CD8-positive, alpha-beta memory T cell (primary cell): ENCODE measurements around the gene SH2B2. TPM values are rescaled to one million over a fixed set of nuclear protein-coding genes. Genes with fewer than 3 reads are reported as not detected.
A peak's percentile ranks its signal among the peaks of the same experiment; 100 is the strongest.

ENCODE experiments used
- CTCF ChIA-PET: fragments of 350-600 bp; sonication (Branson Sonifier 250); formaldehyde crosslinking; loops from one replicate; lab custom pipeline; 2021; ENCODE audit warnings: antibody characterized with exemption; lab: Charles Lee
- POLR2A ChIA-PET: fragments of 350-600 bp; sonication (Branson Sonifier 250); formaldehyde crosslinking; loops from one replicate; lab custom pipeline; 2021; ENCODE audit warnings: antibody characterized with exemption; lab: Charles Lee
- DNase-seq, 5 donors: peaks; one replicate each; pipeline versions ENCODE4 v3.0.0 to v3.0.0-alpha.2; 2020 to 2022; ENCODE audit warnings: mixed read lengths in 1 of 5
- H3K27ac ChIP-seq: one replicate; pipeline ENCODE4 v1.7.0; 2013; ENCODE audit warnings: low read depth, mild to moderate bottlenecking, low read length, moderate library complexity
- H3K27me3 ChIP-seq: 2 replicates; pipeline ENCODE4 v1.7.0; 2013; ENCODE audit warnings: low read length, mild to moderate bottlenecking; ENCODE audit not compliant: insufficient read depth, poor library complexity, severe bottlenecking
- H3K36me3 ChIP-seq: 2 replicates; pipeline ENCODE4 v1.7.0; 2013; ENCODE audit warnings: mild to moderate bottlenecking, low read length, moderate library complexity; ENCODE audit not compliant: insufficient read depth
- H3K4me1 ChIP-seq: 2 replicates; pipeline ENCODE4 v1.7.0; 2013; ENCODE audit warnings: mild to moderate bottlenecking, low read length, moderate library complexity; ENCODE audit not compliant: insufficient read depth
- H3K4me3 ChIP-seq: 2 replicates; pipeline ENCODE4 v1.7.0; 2013; ENCODE audit warnings: mild to moderate bottlenecking, low read length
- H3K9me3 ChIP-seq: 2 replicates; pipeline ENCODE4 v1.7.0; 2013; ENCODE audit warnings: mild to moderate bottlenecking, low read length
- H3K27ac Mint-ChIP-seq, 8 donors: one replicate each; pipeline ENCODE4 v1.8.0; 2020 to 2021; ENCODE audit warnings: mixed read lengths in 8 of 8, mild to moderate bottlenecking in 6 of 8, inconsistent platforms in 3 of 8, moderate library complexity in 3 of 8
- H3K27me3 Mint-ChIP-seq, 2 donors: one replicate each; pipeline ENCODE4 v1.8.0; 2020 to 2021; ENCODE audit warnings: mixed read lengths in 2 of 2, mild to moderate bottlenecking in 1 of 2, moderate library complexity in 1 of 2
- H3K36me3 Mint-ChIP-seq, 3 donors: one replicate each; pipeline ENCODE4 v1.8.0; 2020 to 2021; ENCODE audit warnings: mixed read lengths in 3 of 3, inconsistent platforms in 1 of 3, mild to moderate bottlenecking in 1 of 3
- H3K4me1 Mint-ChIP-seq, 3 donors: one replicate each; pipeline ENCODE4 v1.8.0; 2020 to 2021; ENCODE audit warnings: mixed read lengths in 3 of 3, inconsistent platforms in 1 of 3, mild to moderate bottlenecking in 1 of 3
- H3K4me3 Mint-ChIP-seq, 7 donors: one replicate each; pipeline ENCODE4 v1.8.0; 2020 to 2021; ENCODE audit warnings: mixed read lengths in 7 of 7, mild to moderate bottlenecking in 6 of 7, moderate library complexity in 4 of 7, inconsistent platforms in 2 of 7
- H3K9me3 Mint-ChIP-seq, 5 donors: one replicate each; pipeline ENCODE4 v1.8.0; 2020 to 2022; ENCODE audit warnings: mixed read lengths in 5 of 5, mild to moderate bottlenecking in 3 of 5, moderate library complexity in 2 of 5, inconsistent platforms in 1 of 5
- polyA plus RNA-seq: library from polyadenylated mRNA; unstranded; fragments of 300-500 nt; fragmentation: Illumina TruSeq; gene quantifications from one replicate; pipeline ENCODE4 v1.2.3, GENCODE V29; 2021
- total RNA-seq, 2 experiments: library from RNA; stranded (reverse); gene quantifications; one replicate each; pipeline ENCODE4 v1.2.3, GENCODE V29; 2021

SH2B2 gene
- total and polyA plus RNA-seq, 3 experiments from 2014 or later, result 1.5 to 1.8 (median 1.8) TPM

DNA sequence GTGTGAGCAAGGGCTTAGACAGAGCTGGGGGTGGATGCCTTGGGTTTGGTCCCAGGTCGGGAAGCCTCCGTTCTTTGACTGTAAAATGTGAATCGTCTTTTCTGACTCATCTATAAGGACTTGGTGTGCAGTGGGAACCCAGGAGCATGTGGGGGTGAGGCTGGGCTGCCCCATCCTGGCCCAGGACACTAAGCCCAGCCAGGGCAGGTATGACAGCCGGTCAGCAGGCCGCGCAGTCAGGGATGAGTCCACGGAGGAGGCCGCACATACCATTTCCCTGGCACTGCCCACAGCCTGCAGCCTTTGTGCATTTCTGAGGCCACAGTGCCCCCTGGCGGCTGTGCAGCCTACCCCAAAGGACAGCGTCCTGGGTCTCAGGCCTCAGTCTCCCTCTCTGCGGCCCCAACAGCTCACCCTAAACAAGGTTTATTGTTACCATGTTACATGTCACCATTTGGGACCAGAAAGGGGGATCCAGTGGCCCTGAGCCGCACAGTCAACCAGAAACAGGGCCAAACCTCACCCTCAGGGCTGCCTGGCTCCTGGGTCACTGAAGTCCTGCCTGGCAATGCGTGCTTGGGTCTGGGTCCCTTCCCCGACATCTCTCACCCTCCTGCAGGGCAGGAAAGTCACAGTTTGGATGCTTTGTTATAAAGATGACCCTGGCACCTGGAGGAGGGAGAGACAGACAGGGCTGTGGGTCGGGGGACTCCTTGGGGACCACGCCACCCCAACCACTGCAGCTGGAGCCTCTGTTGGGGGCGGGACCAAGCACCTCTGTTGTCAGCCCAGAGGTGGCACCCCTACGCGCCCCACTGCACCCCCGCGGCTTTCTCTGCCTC is 14.4 kb upstream of the SH2B2 start:
- no peaks in the 10 kb centered on the region for H3K9me3 ChIP-seq
- H3K27me3 ChIP-seq, result no peaks in the 10 kb centered on the region
- no peaks in the 10 kb centered on the region for H3K9me3 Mint-ChIP-seq
- H3K4me3 ChIP-seq, result no peak overlapping the region
- H3K27ac ChIP-seq, result no peak overlapping the region
- H3K4me3 Mint-ChIP-seq, result no peak overlapping the region
- H3K36me3 Mint-ChIP-seq, result no peaks in the 10 kb centered on the region
- CTCF ChIA-PET, result interaction anchor here (0.8 to 6.3 kb wide), 11 partner anchors 9 to 735 kb away, joined by 3 to 56 read pairs (median 3); no protein-coding TSS in a partner anchor
- H3K36me3 ChIP-seq, result no peaks in the 10 kb centered on the region
- DNase-seq, result peak; percentile 50 to 77 (median 68)
- POLR2A ChIA-PET, result no interaction called here
- no peaks in the 10 kb centered on the region for H3K27me3 Mint-ChIP-seq
- H3K4me1 ChIP-seq, result no peaks in the 10 kb centered on the region
- H3K27ac Mint-ChIP-seq, result no peak overlapping the region
- peaks cover 0 to 2% (median 2%) of the 10 kb centered on the region in 3 donors for H3K4me1 Mint-ChIP-seq

DNA sequence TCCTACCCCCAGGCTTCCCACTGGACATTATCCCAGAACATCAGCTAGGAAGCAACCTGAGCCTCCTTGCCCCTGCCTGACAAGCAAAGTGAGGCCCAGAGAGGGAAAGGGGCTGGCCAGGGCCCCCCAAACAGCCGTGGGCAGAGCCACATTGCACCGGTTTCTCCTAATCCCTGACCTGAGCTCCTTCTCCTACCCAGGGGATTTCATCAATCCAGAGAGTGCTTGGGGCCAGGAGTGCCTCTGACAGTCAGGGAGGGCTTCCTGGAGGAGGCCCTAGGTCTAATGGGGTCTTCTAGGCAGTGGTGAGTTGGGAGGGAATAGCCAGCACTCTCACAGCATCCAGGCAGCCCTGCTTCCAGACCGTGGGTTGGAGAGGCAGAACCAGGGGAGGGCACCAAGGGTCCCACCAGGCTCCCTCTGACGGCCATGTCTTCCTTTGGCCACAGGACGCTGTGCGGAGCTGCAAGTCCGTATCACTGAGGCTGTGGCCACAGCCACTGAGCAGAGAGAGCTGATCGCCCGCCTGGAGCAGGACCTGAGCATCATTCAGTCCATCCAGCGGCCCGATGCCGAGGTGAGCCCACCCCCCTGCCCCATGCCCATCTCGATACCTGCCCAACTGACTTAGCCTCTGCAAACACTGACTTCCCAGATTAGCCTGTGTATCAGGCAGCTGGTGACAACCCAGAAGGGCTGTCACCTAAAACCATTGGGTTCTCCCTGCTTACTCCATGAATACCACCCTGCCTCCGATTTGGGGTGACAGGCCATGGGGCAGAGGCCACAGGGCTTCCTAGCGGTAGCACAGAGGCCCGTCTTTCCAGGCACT is 13.5 kb upstream of the SH2B2 start:
- Mint-ChIP-seq H3K9me3 (no peaks in the 10 kb centered on the region), H3K4me3 (no peak overlapping the region), H3K27me3 (no peaks in the 10 kb centered on the region), H3K27ac (no peak overlapping the region), H3K4me1 (peaks cover 0 to 2% (median 2%) of the 10 kb centered on the region in 3 donors), H3K36me3 (no peaks in the 10 kb centered on the region)
- ChIA-PET CTCF (interaction anchor here (1.0 to 6.3 kb wide), 9 partner anchors 8 to 732 kb away, joined by 3 to 56 read pairs (median 4); no protein-coding TSS in a partner anchor), POLR2A (no interaction called here)
- H3K4me1 ChIP-seq, result no peaks in the 10 kb centered on the region
- no peaks in the 10 kb centered on the region for H3K27me3 ChIP-seq
- no peak overlapping the region for H3K27ac ChIP-seq
- H3K9me3 ChIP-seq, result no peaks in the 10 kb centered on the region
- DNase-seq, result no peak
- no peak overlapping the region for H3K4me3 ChIP-seq
- no peaks in the 10 kb centered on the region for H3K36me3 ChIP-seq

GRCh38 chr7:102273749-102274712 is 12.6 kb upstream of the SH2B2 start:
- DNase-seq, result no peak
- no peaks in the 10 kb centered on the region for H3K4me1 ChIP-seq
- no peaks in the 10 kb centered on the region for H3K9me3 ChIP-seq
- no peak overlapping the region for H3K27ac Mint-ChIP-seq
- no peaks in the 10 kb centered on the region for H3K36me3 ChIP-seq
- ChIA-PET POLR2A (no interaction called here), CTCF (interaction anchor here (1.4 to 6.3 kb wide), 3 partner anchors 585 to 733 kb away, joined by 3 to 56 read pairs (median 5); no protein-coding TSS in a partner anchor)
- H3K27me3 Mint-ChIP-seq, result no peaks in the 10 kb centered on the region
- no peaks in the 10 kb centered on the region for H3K36me3 Mint-ChIP-seq
- no peaks in the 10 kb centered on the region for H3K9me3 Mint-ChIP-seq
- H3K27me3 ChIP-seq, result no peaks in the 10 kb centered on the region
- H3K4me3 Mint-ChIP-seq, result peak overlapping the region in 1 of 7 donors; percentile 6
- H3K27ac ChIP-seq, result no peak overlapping the region
- peaks cover 0 to 2% (median 2%) of the 10 kb centered on the region in 3 donors for H3K4me1 Mint-ChIP-seq
- H3K4me3 ChIP-seq, result no peak overlapping the region

DNA sequence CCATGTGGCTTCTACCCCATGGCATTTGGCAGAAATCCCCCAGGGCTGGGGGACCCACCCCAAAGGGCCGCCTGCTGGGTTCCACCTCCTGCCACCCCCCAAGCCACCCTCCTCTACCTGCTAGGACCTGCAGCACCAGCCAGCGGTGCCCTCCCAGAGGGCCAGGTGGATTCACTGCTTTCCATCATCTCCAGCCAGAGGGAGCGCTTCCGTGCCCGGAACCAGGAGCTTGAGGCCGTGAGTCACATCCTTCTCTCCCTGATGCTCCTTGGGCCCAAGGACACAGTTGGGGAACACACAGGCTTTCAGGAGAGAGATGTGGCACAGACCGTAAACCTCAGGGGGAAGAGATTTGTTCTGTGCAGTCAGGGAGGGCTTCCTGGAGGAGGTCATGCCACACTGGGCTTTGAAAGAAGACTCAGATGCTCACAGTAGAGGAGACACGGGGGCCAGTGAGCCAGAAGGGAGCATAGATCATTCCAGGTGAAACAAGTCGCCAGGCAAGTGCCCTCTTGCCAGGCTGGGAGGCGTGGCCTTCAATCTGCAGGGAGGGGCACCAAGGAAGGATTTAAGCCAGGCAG is 11.5 kb upstream of the SH2B2 start:
- Histone ChIP-seq H3K9me3 (no peaks in the 10 kb centered on the region), H3K27me3 (no peaks in the 10 kb centered on the region), H3K4me3 (no peak overlapping the region), H3K4me1 (no peaks in the 10 kb centered on the region), H3K36me3 (no peaks in the 10 kb centered on the region), H3K27ac (no peak overlapping the region)
- Mint-ChIP-seq H3K4me1 (peaks cover 0 to 8% (median 4%) of the 10 kb centered on the region in 3 donors), H3K9me3 (no peaks in the 10 kb centered on the region), H3K4me3 (no peak overlapping the region), H3K27me3 (no peaks in the 10 kb centered on the region), H3K27ac (no peak overlapping the region), H3K36me3 (no peaks in the 10 kb centered on the region)
- CTCF ChIA-PET, result interaction anchor here (6.3 kb wide), 1 partner anchor 731 kb away, joined by 56 read pairs; no protein-coding TSS in a partner anchor
- no peak for DNase-seq
- POLR2A ChIA-PET, result no interaction called here

- no peaks in the 10 kb centered on the region for H3K36me3 ChIP-seq
- H3K4me1 Mint-ChIP-seq, result peaks cover 0 to 6% (median 3%) of the 10 kb centered on the region in 3 donors
- no peak overlapping the region for H3K4me3 ChIP-seq
- H3K27ac ChIP-seq, result no peak overlapping the region
- no peak overlapping the region for H3K27ac Mint-ChIP-seq
- H3K4me3 Mint-ChIP-seq, result no peak overlapping the region
- no peaks in the 10 kb centered on the region for H3K4me1 ChIP-seq
- no peaks in the 10 kb centered on the region for H3K27me3 Mint-ChIP-seq
- POLR2A ChIA-PET, result no interaction called here
- no peaks in the 10 kb centered on the region for H3K27me3 ChIP-seq
- CTCF ChIA-PET, result interaction anchor here (1.6 to 2.7 kb wide), 2 partner anchors 114 to 735 kb away, joined by 8 to 13 read pairs; no protein-coding TSS in a partner anchor
- no peaks in the 10 kb centered on the region for H3K9me3 Mint-ChIP-seq
- H3K36me3 Mint-ChIP-seq, result no peaks in the 10 kb centered on the region
- H3K9me3 ChIP-seq, result no peaks in the 10 kb centered on the region
- no peak for DNase-seq
Measured at GRCh38 chr7:102277901-102278300, 8.8 kb upstream of the SH2B2 start.

- no peaks in the 10 kb centered on the region for H3K9me3 Mint-ChIP-seq
- no peaks in the 10 kb centered on the region for H3K27me3 Mint-ChIP-seq
- no peaks in the 10 kb centered on the region for H3K9me3 ChIP-seq
- H3K4me1 ChIP-seq, result no peaks in the 10 kb centered on the region
- no peaks in the 10 kb centered on the region for H3K36me3 ChIP-seq
- H3K27ac ChIP-seq, result no peak overlapping the region
- H3K27ac Mint-ChIP-seq, result peak overlapping the region in 1 of 8 donors; percentile 32
- H3K36me3 Mint-ChIP-seq, result no peaks in the 10 kb centered on the region
- peak; percentile 33 to 72 (median 48) for DNase-seq
- H3K4me3 ChIP-seq, result no peak overlapping the region
- peaks cover 4 to 11% (median 7%) of the 10 kb centered on the region in 3 donors for H3K4me1 Mint-ChIP-seq
- CTCF ChIA-PET, result interaction anchor here (0.8 to 3.3 kb wide), 6 partner anchors 8 to 737 kb away, joined by 3 to 21 read pairs (median 7); no protein-coding TSS in a partner anchor
- POLR2A ChIA-PET, result no interaction called here
- no peaks in the 10 kb centered on the region for H3K27me3 ChIP-seq
- H3K4me3 Mint-ChIP-seq, result no peak overlapping the region
Measured at GRCh38 chr7:102279537-102280400, 6.9 kb upstream of the SH2B2 start.
